Measurements from ENCODE around the gene MSLN. TPM values are rescaled to one million over a fixed set of nuclear protein-coding genes. Genes with fewer than 3 reads are reported as not detected.

MSLN gene
- total and polyA plus RNA-seq, 2 experiments from 2014 or later, result 0.10 TPM; not detected in 1

DNA sequence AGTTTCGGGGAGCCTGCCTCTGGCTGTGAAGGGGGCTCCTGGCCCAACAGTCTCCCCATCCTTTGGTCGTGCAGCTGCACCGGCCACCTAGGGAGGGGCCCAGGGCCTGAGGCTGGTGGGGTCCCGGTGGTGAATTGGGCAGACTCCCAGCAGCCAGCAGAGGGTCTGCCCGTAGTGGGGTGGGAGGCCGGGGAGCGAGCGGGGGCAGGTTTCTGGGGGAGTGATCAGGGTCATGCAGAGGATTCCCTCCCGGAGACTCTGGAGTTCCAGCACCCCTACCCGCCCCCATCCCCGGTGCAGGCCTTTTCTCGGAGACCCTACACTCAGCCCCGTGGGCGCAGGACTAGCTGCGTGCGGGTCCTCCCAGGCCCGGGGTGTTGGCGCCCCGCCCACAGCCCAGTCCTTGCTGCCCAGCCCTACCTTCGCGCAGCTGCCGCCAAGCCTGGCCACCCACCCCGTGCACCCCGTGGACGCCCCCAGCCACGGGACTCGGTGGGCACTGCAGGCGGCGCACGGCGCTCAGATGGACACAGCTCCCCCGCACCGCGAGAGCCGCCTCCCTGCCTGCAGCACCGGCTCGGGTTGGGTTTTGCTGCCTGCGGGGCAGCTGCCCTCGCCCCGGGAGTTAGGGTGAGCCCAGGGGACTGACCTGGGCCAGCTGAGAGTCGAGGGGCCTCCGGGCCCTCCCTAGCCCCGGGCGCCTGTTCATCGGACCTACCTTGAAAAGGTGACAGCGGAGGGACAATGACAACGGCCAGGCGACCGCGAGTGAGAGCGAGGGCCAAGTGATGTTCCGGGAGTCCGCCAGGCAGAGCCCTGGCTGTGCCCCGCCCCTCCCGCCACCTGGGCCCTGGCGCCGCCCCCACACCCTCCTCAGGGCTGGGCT lies 39.7 kb downstream of the MSLN start, which contains the start of gene GNG13 (continued):
- TF ChIP-seq, protein P1, sequence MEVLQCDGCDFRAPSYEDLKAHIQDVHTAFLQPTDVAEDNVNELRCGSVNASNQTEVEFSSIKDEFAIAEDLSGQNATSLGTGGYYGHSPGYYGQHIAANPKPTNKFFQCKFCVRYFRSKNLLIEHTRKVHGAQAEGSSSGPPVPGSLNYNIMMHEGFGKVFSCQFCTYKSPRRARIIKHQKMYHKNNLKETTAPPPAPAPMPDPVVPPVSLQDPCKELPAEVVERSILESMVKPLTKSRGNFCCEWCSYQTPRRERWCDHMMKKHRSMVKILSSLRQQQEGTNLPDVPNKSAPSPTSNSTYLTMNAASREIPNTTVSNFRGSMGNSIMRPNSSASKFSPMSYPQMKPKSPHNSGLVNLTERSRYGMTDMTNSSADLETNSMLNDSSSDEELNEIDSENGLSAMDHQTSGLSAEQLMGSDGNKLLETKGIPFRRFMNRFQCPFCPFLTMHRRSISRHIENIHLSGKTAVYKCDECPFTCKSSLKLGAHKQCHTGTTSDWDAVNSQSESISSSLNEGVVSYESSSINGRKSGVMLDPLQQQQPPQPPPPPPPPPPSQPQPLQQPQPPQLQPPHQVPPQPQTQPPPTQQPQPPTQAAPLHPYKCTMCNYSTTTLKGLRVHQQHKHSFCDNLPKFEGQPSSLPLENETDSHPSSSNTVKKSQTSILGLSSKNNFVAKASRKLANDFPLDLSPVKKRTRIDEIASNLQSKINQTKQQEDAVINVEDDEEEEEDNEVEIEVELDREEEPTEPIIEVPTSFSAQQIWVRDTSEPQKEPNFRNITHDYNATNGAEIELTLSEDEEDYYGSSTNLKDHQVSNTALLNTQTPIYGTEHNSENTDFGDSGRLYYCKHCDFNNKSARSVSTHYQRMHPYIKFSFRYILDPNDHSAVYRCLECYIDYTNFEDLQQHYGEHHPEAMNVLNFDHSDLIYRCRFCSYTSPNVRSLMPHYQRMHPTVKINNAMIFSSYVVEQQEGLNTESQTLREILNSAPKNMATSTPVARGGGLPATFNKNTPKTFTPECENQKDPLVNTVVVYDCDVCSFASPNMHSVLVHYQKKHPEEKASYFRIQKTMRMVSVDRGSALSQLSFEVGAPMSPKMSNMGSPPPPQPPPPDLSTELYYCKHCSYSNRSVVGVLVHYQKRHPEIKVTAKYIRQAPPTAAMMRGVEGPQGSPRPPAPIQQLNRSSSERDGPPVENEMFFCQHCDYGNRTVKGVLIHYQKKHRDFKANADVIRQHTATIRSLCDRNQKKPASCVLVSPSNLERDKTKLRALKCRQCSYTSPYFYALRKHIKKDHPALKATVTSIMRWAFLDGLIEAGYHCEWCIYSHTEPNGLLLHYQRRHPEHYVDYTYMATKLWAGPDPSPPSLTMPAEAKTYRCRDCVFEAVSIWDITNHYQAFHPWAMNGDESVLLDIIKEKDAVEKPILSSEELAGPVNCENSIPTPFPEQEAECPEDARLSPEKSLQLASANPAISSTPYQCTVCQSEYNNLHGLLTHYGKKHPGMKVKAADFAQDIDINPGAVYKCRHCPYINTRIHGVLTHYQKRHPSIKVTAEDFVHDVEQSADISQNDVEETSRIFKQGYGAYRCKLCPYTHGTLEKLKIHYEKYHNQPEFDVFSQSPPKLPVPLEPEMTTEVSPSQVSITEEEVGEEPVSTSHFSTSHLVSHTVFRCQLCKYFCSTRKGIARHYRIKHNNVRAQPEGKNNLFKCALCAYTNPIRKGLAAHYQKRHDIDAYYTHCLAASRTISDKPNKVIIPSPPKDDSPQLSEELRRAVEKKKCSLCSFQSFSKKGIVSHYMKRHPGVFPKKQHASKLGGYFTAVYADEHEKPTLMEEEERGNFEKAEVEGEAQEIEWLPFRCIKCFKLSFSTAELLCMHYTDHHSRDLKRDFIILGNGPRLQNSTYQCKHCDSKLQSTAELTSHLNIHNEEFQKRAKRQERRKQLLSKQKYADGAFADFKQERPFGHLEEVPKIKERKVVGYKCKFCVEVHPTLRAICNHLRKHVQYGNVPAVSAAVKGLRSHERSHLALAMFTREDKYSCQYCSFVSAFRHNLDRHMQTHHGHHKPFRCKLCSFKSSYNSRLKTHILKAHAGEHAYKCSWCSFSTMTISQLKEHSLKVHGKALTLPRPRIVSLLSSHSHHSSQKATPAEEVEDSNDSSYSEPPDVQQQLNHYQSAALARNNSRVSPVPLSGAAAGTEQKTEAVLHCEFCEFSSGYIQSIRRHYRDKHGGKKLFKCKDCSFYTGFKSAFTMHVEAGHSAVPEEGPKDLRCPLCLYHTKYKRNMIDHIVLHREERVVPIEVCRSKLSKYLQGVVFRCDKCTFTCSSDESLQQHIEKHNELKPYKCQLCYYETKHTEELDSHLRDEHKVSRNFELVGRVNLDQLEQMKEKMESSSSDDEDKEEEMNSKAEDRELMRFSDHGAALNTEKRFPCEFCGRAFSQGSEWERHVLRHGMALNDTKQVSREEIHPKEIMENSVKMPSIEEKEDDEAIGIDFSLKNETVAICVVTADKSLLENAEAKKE (CRISPR knock-in tag; IDR thresholded peaks at IDR 0.05), result no peak
- TF ChIP-seq EZH2phosphoT487 (IDR thresholded peaks at IDR 0.05; ENCODE audit: unreplicated experiment) (no peak), EZH2 (IDR thresholded peaks at IDR 0.05; ENCODE audit: low read depth, unreplicated experiment) (no peak), NANOG (IDR thresholded peaks at IDR 0.05; ENCODE audit: borderline replicate concordance) (no peak), JUNB (IDR thresholded peaks at IDR 0.05; ENCODE audit: unreplicated experiment) (no peak), ZNF114 (CRISPR knock-in tag; IDR thresholded peaks at IDR 0.05) (no peak), ETS1 (IDR thresholded peaks at IDR 0.05) (no peak), CREB1 (CRISPR knock-in tag; IDR thresholded peaks at IDR 0.05; ENCODE audit: low read depth) (no peak), CTCF (conservative IDR thresholded peaks at IDR 0.05; ENCODE audit: low read depth in 2 of 2) (no peak)
